Bone marrow (tissue), 2 donors: ENCODE measurements around the gene GRK2.

ENCODE experiments used
- DNase-seq, 2 donors: peaks; one replicate each; lab custom pipeline; 2025; lab: John Stamatoyannopoulos, UW

The GRK2 gene

GRCh38 chr11:67254798-67255197, 11.5 kb upstream of the GRK2 start:
- no peak for DNase-seq

- DNase-seq = no peak
These were observed 10.9 kb upstream of the GRK2 start for GRCh38 chr11:67255353-67255752.

GRCh38 chr11:67255864-67256263, 10.4 kb upstream of the GRK2 start:
- no peak for DNase-seq

GRCh38 chr11:67256477-67257135, 9.7 kb upstream of the GRK2 start:
- DNase-seq = no peak

GRCh38 chr11:67260406-67260805, 5.9 kb upstream of the GRK2 start:
- no peak for DNase-seq

DNA sequence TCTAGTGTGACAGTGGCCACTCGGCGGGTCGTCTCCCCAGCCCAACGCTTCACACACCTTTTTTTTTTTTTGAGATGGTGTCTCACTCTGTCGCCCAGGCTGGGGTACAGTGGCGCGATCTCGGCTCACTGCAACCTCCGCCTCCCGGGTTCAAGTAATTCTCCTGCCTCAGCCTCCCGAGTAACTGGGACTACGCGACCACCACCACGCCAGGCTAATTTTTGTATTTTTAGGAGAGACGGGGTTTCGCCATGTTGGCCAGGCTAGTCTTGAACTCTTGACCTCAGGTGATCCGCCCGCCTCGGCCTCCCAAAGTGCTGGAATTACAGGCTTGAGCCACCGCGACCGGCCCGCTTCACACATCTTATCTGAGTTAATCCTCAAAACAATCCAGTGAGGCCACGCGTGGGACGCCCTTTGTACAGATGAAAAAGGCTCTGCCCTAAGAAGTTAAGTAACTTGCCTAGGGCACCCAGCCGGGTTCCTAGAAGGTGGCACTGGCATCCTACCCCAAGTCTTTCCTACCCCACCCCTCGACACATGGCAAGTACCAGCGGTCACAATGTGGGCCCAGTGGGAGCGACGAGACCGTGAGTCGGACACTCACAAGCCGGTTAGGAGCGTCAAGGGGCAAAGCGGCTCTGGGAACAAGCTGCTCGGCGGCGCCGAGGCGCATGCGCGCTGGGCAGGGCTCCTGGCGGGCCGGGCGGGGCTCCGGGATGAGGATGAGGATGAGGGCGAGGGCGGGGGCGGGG, 5.2 kb upstream of the GRK2 start:
- peak in 1 of 2 donors; percentile 21 for DNase-seq

DNA sequence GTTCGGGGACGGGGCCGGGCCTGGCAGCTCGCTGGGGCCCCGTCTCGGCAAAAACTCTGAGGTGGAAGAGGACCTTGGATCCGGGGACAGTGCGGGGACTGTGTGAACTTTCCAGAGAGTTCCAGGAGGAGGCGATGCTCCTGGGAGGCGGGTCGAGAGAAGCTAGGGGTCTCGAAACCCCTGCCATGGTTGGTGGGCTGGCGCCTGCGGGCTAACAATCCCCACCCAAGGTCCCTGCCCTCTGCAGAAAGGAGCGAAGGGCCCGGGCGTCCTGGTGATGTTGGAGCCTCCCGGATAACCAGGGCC, 4.7 kb upstream of the GRK2 start:
- no peak for DNase-seq

GRCh38 chr11:67261946-67262681, 4.2 kb upstream of the GRK2 start:
- DNase-seq = no peak

DNA sequence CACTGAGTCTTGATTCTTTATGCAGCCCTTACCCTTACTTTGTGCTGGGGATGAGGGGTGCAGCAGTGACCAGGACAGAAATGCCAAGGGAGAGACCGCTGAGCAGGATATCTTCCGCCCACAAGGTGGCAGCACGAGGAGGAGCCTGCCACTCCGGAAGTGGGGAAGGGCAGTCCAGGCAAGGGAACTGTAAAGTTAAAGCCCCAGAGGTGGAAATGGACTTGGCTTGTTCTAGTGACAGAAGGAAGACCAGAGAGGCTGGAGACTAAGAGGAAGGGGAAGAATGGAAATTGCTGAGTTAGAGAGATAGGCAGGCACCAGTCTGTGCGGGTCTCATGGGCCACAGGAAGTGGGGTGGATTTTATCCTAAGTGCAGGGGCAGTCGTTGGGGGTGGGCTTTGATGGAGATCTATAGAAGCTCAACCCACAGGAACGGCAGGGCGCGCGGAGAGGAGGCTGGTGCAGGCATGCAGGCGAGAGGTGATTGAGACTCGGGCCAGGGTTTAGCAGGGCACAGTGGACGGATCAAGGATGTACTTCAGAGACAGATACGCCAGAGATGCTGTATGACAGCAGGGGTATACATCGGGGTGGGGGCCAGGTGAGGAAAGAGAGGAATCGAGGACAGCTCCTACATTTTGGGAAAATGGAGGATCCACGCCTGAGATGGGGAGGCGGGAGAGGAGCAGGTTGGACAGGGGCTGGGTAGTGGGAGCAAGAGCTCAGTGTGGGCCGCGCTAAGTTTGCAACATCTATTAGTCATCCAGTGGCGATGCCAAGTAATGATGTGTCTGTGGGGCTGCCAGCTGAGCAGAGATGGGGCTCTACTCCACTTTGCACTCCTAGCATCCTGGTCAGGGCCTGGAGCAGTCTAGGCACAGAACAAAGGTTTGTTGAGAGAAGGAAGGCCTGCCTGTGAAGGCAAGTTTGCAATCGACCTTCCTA, 3.3 kb upstream of the GRK2 start:
- DNase-seq = peak; percentile 39 to 60

- no peak for DNase-seq
These were observed 2.0 kb upstream of the GRK2 start for GRCh38 chr11:67264260-67264659.

DNA sequence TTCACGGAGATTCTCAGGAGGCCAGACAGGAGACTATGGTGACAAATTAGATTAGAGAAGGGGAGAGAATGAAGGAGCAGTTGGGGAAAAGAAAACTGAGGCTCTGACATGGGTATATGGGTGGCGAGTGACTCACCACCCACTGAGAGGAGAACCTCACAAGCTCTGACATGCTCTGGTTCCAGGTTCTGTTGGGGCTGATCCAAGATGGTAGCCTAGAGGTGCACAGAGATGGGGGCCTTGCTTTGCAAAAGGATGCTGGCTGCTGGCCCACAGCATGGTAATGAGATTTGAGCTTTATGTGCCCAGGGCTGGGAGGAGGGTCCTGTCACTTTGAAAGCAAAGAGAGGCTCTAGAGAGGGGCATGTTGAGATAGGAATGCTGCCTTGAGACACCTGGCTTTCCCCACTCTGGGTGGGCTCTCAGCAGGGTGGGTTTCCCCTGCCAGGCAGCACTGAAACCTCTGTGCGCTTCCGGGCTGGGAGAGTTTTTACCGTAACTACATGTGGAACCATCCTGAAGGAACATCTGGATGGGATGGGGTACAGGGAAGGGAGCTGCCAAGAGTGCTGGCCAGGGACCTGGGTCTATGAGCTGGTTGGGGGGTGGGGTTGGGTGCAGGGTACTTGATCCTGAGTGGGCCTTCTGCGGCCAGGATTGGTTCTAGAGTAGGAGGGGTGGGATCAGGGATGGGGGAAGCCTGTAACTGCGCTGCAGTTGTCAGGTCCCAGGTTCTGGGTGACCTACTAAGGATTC, 1.2 kb upstream of the GRK2 start:
- no peak for DNase-seq

- peak in 1 of 2 donors; percentile 71 for DNase-seq
These were observed 432 bp upstream of the GRK2 start for GRCh38 chr11:67265633-67266448.

DNA sequence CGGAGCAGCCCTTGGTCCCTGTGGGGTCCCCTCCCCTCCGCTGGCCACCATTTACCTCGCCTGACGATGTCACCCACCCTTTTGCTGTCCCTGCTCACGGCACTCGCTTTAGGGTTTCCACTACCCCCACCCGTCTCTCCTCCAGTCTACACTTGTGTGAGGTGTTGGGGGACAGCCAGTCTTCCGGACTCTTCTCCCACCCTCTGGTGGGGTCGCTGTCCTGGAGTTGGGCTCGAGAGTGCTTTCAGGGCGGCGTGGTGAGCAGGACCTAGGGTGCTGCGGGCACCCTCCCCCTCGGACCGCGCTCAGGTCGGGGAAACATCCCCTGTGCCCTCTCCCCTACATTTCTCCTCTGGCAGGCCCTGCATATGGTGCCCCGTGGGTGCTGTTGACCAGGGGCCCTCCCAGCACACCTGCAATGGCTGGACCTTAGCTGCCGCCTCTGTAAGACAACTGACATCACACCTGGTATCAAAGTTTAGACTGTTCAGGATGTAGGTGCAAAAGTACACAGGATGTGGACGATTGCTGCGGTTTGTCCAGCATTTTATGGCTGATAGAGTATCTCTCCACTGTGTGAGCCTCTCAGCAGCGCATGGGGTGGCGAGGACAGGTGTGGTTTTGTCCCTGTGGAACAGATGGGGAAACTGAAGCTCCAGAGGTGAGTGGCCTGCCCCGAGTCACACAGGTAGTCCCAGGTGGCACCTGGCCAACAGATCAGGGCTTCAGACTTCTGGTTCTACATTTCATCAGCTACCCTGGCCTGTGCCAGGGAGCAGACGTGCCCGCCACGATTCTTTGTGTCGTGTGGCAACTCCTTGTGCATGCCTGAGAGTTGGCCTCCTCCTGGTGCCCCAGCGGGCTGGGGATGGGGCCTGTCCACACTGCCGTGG, 1.2 kb downstream of the GRK2 start:
- no peak for DNase-seq

GRCh38 chr11:67268081-67268961, 2.0 kb downstream of the GRK2 start:
- DNase-seq = peak in 1 of 2 donors; percentile 95

- DNase-seq = no peak
These were observed 2.6 kb downstream of the GRK2 start for GRCh38 chr11:67268962-67269268.

DNA sequence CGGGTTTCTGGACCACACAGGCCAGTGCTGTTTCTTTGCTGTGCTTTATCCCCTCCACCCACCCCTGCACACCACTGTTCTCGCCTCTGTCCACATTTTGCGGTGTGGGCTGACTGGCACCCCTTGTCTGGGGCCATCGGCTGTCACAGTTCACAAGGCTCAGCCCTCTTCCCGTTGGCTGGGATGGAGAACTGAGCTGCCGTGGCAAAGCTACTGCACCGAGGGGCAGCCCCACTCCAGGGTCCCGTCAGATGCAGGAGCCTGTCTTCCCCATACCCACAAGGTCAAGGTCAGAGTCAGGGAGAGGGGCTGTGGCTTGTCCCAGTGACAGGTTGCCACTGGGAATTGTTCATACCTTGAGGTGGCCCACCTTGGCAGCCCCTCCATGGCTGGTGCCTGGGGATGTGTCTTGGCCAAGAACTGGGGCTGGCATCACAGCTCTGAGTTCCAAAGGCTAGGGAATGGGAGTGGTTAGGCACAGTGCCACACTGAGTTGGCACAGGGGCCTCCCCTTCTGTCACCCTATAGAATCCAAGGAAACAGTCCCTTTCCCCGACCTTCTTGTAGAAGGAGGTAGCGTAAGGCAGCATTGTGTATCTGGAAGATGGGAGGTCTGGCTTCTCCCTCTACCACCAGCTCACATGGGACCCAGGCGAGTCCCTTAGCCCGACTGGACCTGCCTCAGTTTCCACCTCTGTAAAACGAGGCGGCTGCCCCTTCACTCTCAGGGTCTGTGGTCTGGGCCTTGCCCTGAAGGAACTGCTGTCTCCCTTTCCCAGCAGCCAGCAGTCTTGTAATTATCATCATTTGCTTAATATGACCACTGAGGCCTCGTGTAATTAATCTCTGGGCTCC, 3.4 kb downstream of the GRK2 start:
- no peak for DNase-seq
